ENCODE results near the gene TMEM273. TPM values are rescaled to one million over a fixed set of nuclear protein-coding genes. Genes with fewer than 3 reads are reported as not detected.

TMEM273 gene
- total RNA-seq, 1 experiment from 2014 or later = not detected

DNA sequence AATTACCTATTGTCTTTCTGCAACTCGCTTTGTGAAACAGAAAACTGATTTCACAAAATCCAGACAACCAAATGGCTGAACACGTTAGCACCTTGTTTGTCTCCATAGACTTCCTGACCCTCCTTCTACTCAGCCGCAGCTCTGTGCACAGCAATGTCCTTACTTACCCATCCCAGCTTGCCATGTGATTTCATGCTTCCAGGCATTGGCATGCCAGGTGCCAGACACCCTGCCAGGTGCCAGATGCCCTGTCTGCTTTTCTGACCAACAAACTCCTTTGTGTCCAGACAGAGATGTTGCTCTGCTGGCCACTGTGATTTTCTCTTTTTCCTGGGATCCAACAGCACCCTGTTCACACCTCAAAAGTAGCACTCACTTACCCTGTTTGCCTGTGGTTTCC, 38.3 kb downstream of the TMEM273 start:
- H3K27me3 ChIP-seq (ENCODE audit: insufficient read depth, low read length) = peaks cover 66% of the 10 kb centered on the region
- H3K36me3 ChIP-seq (ENCODE audit: control insufficient read depth in 1 of 2, insufficient read depth in 2 of 2, low read length in 2 of 2) = no peaks in the 10 kb centered on the region
- CTCF ChIA-PET = no interaction called here
- H3K4me2 ChIP-seq (ENCODE audit: low read length) = no peak overlapping the region
- ATAC-seq (no peak), DNase-seq (ENCODE audit: low read depth, low spot score) (no peak)
- no peak overlapping the region for H3K9ac ChIP-seq (ENCODE audit: low read length)
- RAD21 ChIA-PET (ENCODE audit: low non-redundant PET in 1 of 2, low total read pairs in 2 of 2, uncharacterized antibody in 2 of 2, unreplicated experiment in 2 of 2) = no interaction called here
- no peaks in the 10 kb centered on the region for H3K79me2 ChIP-seq (ENCODE audit: insufficient read depth, low read length)
- POLR2A ChIA-PET = no interaction called here
- no peaks in the 10 kb centered on the region for H4K20me1 ChIP-seq (ENCODE audit: insufficient read depth)
- H3K9me2 ChIP-seq (ENCODE audit: insufficient read depth) = no peaks in the 10 kb centered on the region
- intact Hi-C loops (cut with micrococcal nuclease) = no loop called here
- H3K4me1 ChIP-seq (ENCODE audit: control insufficient read depth in 1 of 2, insufficient read depth in 2 of 2, low read length in 2 of 2) = no peaks in the 10 kb centered on the region
- no peak overlapping the region for H3K27ac ChIP-seq (ENCODE audit: low read depth, low read length)
- no peak overlapping the region for H3K4me3 ChIP-seq (replicated peaks in 1 of 2; ENCODE audit: low read depth in 1 of 2, low read length in 2 of 2)
- no peak overlapping the region for H2AFZ ChIP-seq (ENCODE audit: low read depth, low read length, poor library complexity, severe bottlenecking)
- TF ChIP-seq EGR1 (IDR thresholded peaks at IDR 0.05; ENCODE audit: low read depth) (no peak), EZH2 (IDR thresholded peaks at IDR 0.05) (no peak)
- TF ChIP-seq, protein P1, sequence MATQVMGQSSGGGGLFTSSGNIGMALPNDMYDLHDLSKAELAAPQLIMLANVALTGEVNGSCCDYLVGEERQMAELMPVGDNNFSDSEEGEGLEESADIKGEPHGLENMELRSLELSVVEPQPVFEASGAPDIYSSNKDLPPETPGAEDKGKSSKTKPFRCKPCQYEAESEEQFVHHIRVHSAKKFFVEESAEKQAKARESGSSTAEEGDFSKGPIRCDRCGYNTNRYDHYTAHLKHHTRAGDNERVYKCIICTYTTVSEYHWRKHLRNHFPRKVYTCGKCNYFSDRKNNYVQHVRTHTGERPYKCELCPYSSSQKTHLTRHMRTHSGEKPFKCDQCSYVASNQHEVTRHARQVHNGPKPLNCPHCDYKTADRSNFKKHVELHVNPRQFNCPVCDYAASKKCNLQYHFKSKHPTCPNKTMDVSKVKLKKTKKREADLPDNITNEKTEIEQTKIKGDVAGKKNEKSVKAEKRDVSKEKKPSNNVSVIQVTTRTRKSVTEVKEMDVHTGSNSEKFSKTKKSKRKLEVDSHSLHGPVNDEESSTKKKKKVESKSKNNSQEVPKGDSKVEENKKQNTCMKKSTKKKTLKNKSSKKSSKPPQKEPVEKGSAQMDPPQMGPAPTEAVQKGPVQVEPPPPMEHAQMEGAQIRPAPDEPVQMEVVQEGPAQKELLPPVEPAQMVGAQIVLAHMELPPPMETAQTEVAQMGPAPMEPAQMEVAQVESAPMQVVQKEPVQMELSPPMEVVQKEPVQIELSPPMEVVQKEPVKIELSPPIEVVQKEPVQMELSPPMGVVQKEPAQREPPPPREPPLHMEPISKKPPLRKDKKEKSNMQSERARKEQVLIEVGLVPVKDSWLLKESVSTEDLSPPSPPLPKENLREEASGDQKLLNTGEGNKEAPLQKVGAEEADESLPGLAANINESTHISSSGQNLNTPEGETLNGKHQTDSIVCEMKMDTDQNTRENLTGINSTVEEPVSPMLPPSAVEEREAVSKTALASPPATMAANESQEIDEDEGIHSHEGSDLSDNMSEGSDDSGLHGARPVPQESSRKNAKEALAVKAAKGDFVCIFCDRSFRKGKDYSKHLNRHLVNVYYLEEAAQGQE (IDR thresholded peaks at IDR 0.05; ENCODE audit: low read depth) = no peak
- BruUV-seq (replicated peaks) = no TSS peak
- no peaks in the 10 kb centered on the region for H3K9me3 ChIP-seq (ENCODE audit: control insufficient read depth in 1 of 2, insufficient read depth in 1 of 2, low read depth in 1 of 2, low read length in 2 of 2)

DNA sequence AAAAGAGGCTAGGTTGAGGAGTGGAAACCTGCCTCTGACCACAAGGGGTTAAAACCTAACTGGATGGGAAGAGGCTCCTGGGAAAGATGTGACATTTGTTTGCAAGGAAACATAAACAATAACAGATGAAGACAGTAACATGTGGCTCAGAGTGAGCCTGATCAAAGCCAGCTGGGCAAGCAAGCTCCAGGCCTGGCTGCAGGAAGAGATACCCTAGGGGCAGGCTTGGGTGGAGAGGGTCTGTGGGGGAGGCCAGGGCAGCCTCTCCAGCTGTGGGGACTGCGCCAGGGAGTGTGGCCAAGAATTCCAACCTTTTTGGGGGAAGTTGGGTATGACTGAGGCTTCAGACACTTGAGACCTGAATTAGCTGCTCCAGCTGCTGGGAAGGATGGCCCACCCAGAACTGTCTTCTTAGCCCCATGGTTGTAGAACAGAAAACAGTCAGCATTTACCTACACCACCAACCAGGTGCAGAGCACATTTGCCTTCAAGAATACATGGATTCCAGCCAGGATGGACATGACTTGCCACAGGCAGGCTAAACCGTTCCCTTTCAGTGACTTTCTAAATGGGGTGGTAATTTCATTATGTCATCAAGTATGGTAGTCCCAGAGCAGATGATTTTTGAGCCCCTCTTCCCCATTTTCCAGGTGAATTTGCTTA, 44.0 kb downstream of the TMEM273 start:
- no TSS peak for BruUV-seq (replicated peaks)
- POLR2A ChIA-PET = no interaction called here

More for the DNA sequence above, 44.0 kb downstream of the TMEM273 start:
- Histone ChIP-seq H3K79me2 (ENCODE audit: insufficient read depth, low read length) (no peaks in the 10 kb centered on the region), H3K27ac (ENCODE audit: low read depth, low read length) (no peak overlapping the region), H3K36me3 (ENCODE audit: control insufficient read depth in 1 of 2, insufficient read depth in 2 of 2, low read length in 2 of 2) (no peaks in the 10 kb centered on the region), H3K9me2 (ENCODE audit: insufficient read depth) (no peaks in the 10 kb centered on the region), H2AFZ (ENCODE audit: low read depth, low read length, poor library complexity, severe bottlenecking) (no peak overlapping the region), H3K4me3 (replicated peaks in 1 of 2; ENCODE audit: low read depth in 1 of 2, low read length in 2 of 2) (no peak overlapping the region), H3K4me2 (ENCODE audit: low read length) (no peak overlapping the region), H3K9me3 (ENCODE audit: control insufficient read depth in 1 of 2, insufficient read depth in 1 of 2, low read depth in 1 of 2, low read length in 2 of 2) (no peaks in the 10 kb centered on the region), H4K20me1 (ENCODE audit: insufficient read depth) (no peaks in the 10 kb centered on the region), H3K9ac (ENCODE audit: low read length) (no peak overlapping the region), H3K4me1 (ENCODE audit: control insufficient read depth in 1 of 2, insufficient read depth in 2 of 2, low read length in 2 of 2) (peaks cover 0 to 10% of the 10 kb centered on the region in 2 experiments; a peak in 1 of 4 replicates), H3K27me3 (ENCODE audit: insufficient read depth, low read length) (peaks cover 27% of the 10 kb centered on the region; the same call in 1 of the 2 replicates)
- no peak for DNase-seq (ENCODE audit: low read depth, low spot score)
- intact Hi-C loops (cut with micrococcal nuclease) = no loop called here
- no peak for TF ChIP-seq EZH2phosphoT487 (IDR thresholded peaks at IDR 0.05; ENCODE audit: borderline replicate concordance)
- CTCF ChIA-PET = no interaction called here
- RAD21 ChIA-PET (ENCODE audit: low non-redundant PET in 1 of 2, low total read pairs in 2 of 2, uncharacterized antibody in 2 of 2, unreplicated experiment in 2 of 2) = no interaction called here
- no peak for ATAC-seq
